ENCODE data around the gene RIPPLY1.

Gene RIPPLY1

GRCh38 chrX:106899841-106900240 lies 3.3 kb downstream of the RIPPLY1 start:
- H3K27ac ChIP-seq = no peak overlapping the region
- TF ChIP-seq ZFX (IDR thresholded peaks at IDR 0.05) = no peak
- TF ChIP-seq, protein P1, sequence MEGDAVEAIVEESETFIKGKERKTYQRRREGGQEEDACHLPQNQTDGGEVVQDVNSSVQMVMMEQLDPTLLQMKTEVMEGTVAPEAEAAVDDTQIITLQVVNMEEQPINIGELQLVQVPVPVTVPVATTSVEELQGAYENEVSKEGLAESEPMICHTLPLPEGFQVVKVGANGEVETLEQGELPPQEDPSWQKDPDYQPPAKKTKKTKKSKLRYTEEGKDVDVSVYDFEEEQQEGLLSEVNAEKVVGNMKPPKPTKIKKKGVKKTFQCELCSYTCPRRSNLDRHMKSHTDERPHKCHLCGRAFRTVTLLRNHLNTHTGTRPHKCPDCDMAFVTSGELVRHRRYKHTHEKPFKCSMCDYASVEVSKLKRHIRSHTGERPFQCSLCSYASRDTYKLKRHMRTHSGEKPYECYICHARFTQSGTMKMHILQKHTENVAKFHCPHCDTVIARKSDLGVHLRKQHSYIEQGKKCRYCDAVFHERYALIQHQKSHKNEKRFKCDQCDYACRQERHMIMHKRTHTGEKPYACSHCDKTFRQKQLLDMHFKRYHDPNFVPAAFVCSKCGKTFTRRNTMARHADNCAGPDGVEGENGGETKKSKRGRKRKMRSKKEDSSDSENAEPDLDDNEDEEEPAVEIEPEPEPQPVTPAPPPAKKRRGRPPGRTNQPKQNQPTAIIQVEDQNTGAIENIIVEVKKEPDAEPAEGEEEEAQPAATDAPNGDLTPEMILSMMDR (conservative IDR thresholded peaks at IDR 0.05) = no peak

- TF ChIP-seq ZFX (IDR thresholded peaks at IDR 0.05) = no peak
- TF ChIP-seq, protein P1 (conservative IDR thresholded peaks at IDR 0.05) = no peak
- H3K27ac ChIP-seq = no peak overlapping the region
Observed at GRCh38 chrX:106899276-106899675, 3.9 kb downstream of the RIPPLY1 start.

DNA sequence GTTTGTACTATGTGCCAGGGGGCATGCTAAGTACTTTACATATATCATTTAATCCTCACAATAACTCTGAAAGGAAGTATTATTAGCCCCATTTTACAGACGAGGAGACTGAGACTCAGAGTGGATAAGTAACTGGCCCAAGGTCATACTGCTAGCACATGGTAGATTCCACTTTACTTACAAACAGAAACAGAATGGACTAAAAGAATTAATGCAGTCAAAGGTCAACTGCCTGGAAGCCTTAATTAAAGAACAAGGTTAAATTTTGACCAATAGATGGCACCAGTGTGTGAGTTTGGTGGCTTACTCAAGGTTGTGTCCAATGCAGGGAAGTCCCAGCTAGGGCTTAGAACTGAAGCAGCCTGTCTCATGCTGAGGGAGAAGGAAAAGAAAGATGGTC lies 4.7 kb downstream of the RIPPLY1 start:
- TF ChIP-seq, protein P1 (conservative IDR thresholded peaks at IDR 0.05) = peak; percentile 63
- TF ChIP-seq ZFX (IDR thresholded peaks at IDR 0.05) = no peak
- no peak overlapping the region for H3K27ac ChIP-seq

- TF ChIP-seq ZFX (IDR thresholded peaks at IDR 0.05) = no peak
- TF ChIP-seq, protein P1 (conservative IDR thresholded peaks at IDR 0.05) = no peak
- no peak overlapping the region for H3K27ac ChIP-seq
Observed at GRCh38 chrX:106897259-106897658, 5.9 kb downstream of the RIPPLY1 start.

- TF ChIP-seq, protein P1 (conservative IDR thresholded peaks at IDR 0.05) = no peak
- TF ChIP-seq ZFX (IDR thresholded peaks at IDR 0.05) = no peak
- H3K27ac ChIP-seq = no peak overlapping the region
Observed at GRCh38 chrX:106894978-106895452, 8.1 kb downstream of the RIPPLY1 start.

DNA sequence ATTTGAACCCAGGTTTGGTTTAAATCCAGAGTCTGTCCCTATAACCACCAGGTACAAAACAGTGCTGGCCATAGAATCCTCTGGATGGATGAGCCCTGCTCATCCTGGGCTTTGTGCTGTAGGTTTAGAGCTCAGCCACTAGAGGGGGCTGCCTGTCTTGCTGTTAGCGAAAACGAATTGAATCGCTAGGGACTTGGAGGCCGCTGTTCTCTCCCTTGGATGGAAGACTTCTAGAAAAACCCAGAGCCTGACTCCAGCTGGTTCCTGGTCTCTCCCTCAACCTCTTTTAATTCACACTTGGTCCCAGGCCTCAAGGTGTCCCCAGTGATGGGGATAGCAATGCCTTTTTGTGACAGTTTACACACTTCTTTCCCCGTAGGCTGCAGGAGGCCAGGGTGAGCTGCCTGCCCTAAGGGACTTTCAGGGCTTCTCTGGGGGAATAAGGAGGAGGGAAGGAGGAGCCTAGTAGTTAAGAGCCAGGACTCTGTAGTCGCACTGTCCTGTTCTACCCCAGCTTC lies 8.7 kb downstream of the RIPPLY1 start:
- no peak overlapping the region for H3K27ac ChIP-seq
- TF ChIP-seq ZFX (IDR thresholded peaks at IDR 0.05) = no peak
- TF ChIP-seq, protein P1 (conservative IDR thresholded peaks at IDR 0.05) = peak; percentile 83

DNA sequence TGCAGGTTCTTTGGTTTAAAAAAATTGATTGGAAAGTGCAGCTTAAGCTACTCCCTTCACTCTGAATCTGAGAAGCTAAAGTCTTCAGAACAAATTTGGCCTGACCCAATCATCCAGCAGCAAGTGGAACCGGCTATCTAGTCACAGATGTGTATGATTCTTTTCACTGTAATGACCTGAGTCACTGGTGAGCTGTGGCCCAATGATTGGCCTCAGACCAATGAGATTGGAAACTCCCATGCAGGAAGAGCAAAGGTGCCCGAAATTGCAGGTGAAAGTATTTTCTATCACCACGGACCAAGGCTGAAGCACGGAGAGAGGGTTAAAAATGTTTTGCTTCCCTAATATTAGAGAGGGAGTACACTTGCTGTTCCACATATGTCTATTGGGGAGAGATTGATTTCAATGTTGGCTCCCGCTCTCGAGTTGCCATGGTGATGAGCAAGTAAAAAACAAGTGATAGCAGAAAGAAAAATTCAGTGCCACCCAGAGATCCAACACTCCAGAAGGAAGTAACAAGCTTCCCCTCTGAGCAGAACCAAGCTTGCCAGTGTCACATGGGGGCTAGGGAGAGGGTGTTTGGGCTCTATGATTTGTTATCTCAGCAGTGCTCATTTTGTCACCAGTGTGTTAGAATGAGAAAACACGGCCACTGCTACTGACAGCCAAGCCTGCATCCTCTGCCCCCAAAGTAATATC lies 11.2 kb downstream of the RIPPLY1 start:
- TF ChIP-seq ZFX (IDR thresholded peaks at IDR 0.05) = no peak
- TF ChIP-seq, protein P1 (conservative IDR thresholded peaks at IDR 0.05) = no peak
- no peak overlapping the region for H3K27ac ChIP-seq
